Measurements from ENCODE around the gene MPDU1.

MPDU1 gene

GRCh38 chr17:7572588-7573323 lies 10.9 kb upstream of the MPDU1 start:
- peak overlapping the region; percentile 95 for H3K4me3 ChIP-seq (ENCODE audit: low read length)
- TF ChIP-seq, protein P1, sequence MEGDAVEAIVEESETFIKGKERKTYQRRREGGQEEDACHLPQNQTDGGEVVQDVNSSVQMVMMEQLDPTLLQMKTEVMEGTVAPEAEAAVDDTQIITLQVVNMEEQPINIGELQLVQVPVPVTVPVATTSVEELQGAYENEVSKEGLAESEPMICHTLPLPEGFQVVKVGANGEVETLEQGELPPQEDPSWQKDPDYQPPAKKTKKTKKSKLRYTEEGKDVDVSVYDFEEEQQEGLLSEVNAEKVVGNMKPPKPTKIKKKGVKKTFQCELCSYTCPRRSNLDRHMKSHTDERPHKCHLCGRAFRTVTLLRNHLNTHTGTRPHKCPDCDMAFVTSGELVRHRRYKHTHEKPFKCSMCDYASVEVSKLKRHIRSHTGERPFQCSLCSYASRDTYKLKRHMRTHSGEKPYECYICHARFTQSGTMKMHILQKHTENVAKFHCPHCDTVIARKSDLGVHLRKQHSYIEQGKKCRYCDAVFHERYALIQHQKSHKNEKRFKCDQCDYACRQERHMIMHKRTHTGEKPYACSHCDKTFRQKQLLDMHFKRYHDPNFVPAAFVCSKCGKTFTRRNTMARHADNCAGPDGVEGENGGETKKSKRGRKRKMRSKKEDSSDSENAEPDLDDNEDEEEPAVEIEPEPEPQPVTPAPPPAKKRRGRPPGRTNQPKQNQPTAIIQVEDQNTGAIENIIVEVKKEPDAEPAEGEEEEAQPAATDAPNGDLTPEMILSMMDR (conservative IDR thresholded peaks at IDR 0.05; ENCODE audit: low read depth, low read length), result no peak
- DNase-seq (ENCODE audit: low read depth), result peak; percentile 97

GRCh38 chr17:7573324-7574080 lies 10.2 kb upstream of the MPDU1 start:
- DNase-seq (ENCODE audit: low read depth), result peak; percentile 66
- H3K4me3 ChIP-seq (ENCODE audit: low read length), result peak overlapping the region; percentile 95
- TF ChIP-seq, protein P1 (conservative IDR thresholded peaks at IDR 0.05; ENCODE audit: low read depth, low read length), result no peak

- DNase-seq (ENCODE audit: low read depth), result no peak
- TF ChIP-seq, protein P1 (conservative IDR thresholded peaks at IDR 0.05; ENCODE audit: low read depth, low read length), result no peak
- H3K4me3 ChIP-seq (ENCODE audit: low read length), result peak overlapping the region; percentile 95
Measured at GRCh38 chr17:7574176-7574953, 9.3 kb upstream of the MPDU1 start.

- DNase-seq (ENCODE audit: low read depth), result no peak
- peak overlapping the region; percentile 95 for H3K4me3 ChIP-seq (ENCODE audit: low read length)
- TF ChIP-seq, protein P1 (conservative IDR thresholded peaks at IDR 0.05; ENCODE audit: low read depth, low read length), result no peak
Measured at GRCh38 chr17:7575481-7575883, 8.2 kb upstream of the MPDU1 start.

DNA sequence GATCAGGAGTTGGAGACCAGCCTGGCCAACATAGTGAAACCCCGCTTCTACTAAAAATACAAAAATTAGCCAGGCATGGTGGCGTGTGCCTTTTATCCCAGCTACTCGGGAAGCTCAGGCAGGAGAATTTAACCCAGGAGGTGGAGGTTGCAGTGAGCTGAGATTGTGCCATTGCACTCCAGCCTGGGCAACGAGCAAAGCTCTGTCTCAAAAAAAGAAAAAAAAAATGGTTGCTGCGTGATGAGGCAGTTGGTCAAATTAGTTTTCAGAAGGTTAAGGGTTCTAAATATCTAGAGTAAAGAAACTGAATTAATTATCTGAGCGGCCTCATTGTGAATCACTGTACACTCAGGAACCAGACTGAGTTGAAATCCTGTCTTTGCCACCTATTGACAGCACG lies 7.7 kb upstream of the MPDU1 start:
- H3K4me3 ChIP-seq (ENCODE audit: low read length), result no peak overlapping the region
- TF ChIP-seq, protein P1 (conservative IDR thresholded peaks at IDR 0.05; ENCODE audit: low read depth, low read length), result no peak
- no peak for DNase-seq (ENCODE audit: low read depth)

- TF ChIP-seq, protein P1 (conservative IDR thresholded peaks at IDR 0.05; ENCODE audit: low read depth, low read length), result no peak
- no peak overlapping the region for H3K4me3 ChIP-seq (ENCODE audit: low read length)
- DNase-seq (ENCODE audit: low read depth), result no peak
Measured at GRCh38 chr17:7576432-7576937, 7.2 kb upstream of the MPDU1 start.
